DMS153 (cell line): ENCODE measurements around the gene TMEM183A.

Source experiments
- DNase-seq: peaks from one replicate; lab custom pipeline; 2025; lab: John Stamatoyannopoulos, UW

Gene TMEM183A

DNA sequence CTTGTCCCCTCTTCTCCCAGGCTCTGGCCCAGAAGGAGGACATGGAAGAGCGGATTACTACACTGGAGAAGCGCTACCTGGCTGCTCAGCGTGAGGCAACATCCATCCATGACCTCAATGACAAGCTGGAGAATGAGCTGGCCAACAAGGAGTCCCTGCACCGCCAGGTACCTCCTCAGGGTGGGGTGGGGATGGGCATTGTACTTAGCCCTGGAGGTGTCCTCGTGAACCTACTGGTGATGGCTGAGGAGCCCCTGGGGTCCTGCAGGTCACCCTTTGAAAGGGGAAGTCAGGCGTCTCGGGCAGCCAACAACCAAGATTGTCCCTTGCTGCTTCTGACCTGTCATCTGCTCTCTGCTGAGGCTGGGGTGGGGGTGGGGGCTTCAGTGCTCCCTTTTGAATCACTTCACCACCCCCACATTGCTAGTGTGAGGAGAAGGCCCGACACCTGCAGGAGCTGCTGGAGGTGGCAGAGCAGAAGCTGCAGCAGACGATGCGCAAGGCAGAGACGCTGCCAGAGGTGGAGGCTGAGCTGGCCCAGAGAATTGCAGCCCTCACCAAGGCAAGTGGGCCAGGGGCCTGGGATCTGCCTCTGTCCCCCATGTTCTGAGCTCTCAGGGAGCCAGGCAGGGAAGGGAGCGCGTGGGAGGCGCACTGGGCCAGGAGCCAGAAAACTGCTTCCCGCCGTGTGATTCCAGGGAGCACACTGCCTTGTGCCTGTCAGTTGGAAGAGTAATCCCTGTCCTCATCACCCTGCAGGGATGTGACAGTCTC is 38.8 kb downstream of the TMEM183A start:
- DNase-seq = no peak

DNA sequence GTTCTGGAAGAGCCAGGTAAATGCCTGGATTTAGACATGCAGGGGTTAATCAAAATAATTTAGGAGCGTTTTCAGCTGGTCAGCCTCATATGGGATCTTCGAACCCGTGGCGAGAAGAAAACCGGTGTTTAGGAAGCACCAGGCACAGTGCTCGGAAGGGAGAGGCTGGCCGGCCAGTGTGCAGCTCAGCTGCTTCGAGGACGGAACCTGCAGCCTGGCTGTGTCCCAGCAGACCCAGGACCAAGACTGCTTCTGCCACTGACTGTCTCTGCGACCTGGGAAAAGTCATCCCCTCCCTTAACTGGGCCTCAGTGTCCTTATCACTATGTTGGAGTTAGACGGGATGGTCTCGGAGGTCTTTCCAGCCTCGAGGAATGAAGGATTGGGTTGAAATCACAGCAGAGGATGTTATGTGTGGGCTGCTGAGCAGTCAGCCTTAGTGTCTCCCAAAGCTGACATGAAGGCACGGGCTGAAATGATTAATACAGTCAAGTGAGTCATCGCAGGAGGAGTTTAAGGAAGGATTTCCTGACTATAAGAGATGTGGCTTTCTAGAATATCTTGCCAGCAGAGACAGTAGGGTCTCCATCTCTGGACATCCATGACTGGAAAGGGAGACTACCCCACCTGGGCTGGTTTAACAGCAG is 39.9 kb downstream of the TMEM183A start:
- DNase-seq = no peak

DNA sequence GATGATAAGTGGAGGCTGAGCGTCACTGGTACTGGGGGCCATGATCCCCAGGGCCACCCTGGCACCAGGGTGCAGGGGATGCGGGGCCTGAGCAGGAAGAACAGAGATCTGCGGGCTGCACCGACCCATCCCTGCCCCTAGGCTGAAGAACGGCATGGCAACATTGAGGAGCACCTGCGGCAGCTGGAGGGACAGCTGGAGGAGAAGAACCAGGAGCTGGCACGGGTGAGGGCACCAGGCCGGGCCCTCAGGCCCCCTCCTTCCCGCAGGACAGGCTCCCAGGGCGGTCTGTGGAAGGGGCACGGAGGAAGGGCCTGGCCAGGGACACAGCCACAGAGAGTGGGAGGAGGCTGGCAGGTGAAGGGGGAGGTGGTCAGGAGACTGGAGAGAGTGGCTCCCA is 40.9 kb downstream of the TMEM183A start:
- DNase-seq = no peak

DNA sequence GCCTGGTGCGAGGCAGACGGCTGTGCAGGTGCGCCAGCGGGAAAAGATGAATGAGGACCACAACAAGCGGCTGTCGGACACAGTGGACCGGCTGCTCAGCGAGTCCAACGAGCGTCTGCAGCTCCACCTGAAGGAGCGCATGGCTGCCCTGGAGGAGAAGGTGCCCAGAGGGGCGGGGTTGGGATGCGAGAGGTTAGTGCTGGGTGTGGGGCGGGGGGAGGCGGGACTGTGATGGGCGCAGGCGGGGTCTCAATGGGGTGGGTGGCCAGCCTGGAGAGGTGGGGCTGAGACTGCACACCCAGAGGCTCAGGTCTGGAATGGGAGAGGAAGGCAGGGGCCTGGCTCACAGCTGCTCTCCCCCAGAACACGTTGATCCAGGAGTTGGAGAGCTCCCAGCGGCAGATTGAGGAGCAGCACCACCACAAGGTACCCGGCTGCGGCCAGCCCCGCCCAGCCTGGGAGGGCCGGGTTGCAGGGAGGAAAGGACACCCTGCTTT is 41.4 kb downstream of the TMEM183A start:
- no peak for DNase-seq

DNA sequence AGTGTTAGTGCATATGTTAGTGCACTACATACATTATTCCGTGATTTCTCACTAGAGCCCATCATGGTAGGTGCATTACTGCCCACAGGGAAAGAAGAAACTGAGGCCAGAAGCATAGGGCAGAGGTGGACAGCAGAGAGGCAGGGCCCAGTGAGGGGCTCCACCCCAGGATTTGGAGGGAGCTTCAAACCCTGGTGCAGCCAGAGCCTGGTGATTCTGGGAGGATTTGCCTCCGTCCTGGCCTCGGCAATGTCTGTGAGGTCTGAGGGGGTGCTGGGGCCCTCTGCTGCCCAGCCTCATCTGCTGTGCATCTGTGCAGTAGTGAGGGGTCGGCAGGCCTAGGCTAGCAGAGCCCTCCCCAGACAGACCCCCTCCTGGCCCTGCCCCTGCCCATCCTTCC is 41.9 kb downstream of the TMEM183A start:
- no peak for DNase-seq

DNA sequence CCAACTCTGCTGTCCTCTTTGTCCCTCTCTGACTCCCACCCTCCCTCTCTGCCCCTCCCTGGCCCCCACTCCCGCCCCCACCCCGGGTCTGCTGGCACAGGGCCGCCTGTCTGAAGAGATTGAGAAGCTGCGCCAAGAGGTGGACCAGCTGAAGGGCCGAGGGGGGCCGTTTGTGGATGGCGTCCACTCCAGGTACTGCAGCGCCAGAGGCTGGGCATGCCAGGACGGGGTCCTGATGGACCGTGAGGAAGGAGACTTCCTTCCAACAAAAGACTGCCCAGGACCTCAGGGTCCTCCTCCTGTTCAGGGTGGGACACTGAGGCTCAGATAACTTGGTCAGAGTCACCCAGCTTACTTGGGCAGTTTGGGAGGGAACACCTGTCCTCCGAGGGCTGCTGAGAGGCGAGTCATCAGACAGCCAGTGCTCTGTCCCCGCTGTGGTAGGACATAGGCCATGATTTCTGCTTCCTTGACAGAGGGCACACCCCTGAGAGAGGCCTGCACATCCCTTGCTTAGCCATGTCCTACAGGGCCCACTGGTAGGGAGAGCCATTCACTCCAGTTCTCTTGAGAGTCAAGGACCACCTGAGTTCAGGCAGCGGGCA is 42.5 kb downstream of the TMEM183A start:
- no peak for DNase-seq

DNA sequence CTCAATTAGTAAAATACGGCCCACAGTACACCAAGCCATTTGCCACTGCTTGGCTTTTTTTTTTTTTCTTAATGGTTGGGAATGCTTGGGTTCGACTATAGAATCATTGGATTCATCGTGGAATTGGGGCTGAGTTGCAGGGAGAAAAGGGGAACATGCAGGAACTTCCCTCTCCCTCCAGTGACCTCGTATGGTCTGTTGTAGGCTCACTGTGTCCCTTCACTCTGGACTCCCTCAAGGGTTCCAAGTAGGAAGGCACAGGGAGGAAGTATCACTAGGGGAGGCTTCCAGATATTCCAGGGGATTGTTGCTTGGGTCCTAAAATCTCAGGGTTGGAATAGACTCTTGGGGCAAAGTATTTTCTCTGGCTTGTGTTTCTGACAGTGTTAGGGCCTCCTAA is 43.7 kb downstream of the TMEM183A start:
- DNase-seq = no peak

DNA sequence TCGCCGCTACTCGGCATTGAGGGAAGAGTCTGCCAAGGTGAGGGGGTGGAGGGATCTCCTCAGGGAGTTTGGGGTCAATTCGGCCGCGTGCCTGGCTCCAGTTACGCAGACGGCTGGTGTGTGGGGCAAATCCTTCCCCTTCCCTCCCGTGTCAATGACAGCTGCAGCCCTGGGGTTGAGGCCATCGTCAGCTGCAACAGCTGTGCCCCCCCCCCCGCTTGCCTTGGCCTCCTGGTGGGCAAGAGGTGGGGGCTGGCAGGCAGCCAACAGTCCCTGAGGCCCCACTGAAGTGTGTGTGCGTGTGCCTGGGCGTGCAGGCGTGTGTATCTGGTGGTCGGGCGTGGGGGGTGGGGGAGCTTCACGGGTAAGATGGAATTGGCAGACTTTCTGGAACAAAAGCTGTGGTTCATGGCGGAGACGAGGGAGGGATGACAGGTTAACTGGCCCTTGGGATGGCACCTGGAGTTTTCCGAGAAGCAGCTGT is 44.7 kb downstream of the TMEM183A start:
- peak; percentile 30 for DNase-seq

DNA sequence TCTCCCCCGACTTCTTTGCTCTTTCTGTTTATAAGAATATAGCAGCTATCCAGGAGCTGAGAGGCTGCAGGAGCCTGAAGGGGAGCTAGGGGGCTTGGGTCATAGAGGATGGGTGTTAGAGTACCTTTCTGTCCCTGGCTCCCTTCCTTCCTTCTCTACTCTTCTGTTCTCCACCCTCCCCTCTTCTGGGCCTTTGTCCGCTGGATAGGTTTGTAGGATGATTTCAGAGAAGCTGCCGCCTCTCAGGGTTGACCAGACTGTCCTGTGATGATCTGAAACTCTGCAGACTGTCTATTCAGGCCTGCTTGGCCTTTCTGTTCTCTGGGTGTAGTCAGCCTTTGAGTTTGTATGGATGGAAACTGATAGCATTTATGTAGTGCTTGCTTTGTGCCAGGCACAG is 45.4 kb downstream of the TMEM183A start:
- DNase-seq = no peak

DNA sequence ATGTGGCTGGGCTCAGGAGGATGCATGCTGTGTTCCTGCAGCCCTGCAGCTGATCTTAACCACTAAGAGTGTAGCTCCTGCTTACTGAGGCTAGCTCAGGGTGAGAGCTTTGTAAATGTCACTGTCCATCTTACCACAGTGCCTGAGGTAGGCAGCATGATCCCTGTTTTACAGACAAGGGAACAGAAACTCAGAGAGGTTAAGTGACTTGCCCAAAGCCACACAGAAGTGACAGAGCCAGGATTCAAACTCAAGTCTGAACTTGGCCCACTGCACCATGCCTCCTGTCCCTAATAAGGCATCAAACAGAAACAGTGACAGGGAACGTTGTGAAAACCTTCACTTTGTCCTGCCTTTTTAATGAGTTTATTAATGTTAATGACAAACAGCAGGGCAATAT is 47.0 kb downstream of the TMEM183A start:
- no peak for DNase-seq

DNA sequence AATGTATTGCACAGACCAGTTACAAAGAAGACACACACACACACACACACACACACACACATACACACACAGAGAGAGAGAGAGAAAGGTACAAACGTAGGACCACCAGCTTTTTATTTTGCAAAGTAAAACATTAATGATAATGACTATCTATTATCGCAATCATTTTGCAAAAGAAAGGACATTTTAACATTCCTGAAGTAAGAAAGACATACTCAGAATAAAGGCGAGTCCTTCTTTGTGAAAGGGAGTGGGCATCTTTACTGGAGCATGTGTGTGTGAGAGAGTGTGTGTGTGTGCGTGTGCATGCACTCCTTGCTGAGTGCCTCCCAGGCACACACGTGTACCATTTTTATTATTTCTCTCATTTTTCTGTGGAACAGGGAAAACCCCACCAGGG is 47.5 kb downstream of the TMEM183A start:
- no peak for DNase-seq

DNA sequence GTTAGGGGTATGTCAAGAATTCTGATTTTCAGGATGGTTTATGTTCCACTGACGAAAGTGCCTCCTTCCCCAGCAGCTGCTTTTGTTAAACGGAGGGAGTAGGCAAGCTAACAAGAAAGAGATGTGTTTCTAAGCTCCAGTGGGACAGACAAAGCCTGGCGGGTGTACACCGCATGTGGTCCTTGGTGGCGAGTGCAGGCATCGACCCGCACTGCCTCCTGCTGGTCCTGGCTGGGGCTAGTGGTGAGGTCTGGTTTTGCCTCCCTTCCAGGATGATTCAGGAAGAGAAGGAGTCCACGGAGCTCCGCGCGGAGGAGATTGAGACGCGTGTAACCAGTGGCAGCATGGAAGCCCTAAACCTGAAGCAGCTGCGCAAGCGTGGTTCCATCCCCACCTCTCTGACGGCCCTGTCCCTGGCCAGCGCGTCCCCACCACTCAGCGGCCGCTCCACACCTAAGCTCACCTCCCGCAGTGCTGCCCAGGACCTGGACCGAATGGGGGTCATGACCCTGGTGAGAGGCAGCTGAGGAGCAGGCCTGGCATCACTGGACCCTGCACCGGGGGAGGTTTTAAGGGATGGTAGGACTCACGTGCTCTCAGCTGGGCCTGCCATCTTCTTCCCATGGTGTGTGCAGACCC is 48.1 kb downstream of the TMEM183A start:
- DNase-seq = no peak

DNA sequence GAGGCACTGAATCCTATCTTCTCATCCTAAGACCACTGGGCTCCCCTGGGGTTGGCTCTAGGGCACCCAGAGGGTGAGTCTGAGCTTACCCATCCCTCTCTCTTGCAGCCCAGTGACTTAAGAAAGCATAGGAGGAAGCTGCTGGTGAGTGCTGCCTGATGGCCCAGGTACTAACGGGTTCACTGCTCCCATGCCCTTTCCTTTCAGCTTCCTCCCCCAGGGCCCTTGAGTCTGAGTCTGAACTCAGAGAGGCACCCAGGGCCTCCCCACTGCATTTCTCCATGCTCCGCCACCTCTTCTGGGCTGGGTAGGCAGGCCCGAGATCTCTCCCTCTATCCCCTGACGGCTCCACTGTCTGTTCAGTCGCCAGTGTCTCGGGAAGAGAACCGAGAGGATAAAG is 48.8 kb downstream of the TMEM183A start:
- no peak for DNase-seq

DNA sequence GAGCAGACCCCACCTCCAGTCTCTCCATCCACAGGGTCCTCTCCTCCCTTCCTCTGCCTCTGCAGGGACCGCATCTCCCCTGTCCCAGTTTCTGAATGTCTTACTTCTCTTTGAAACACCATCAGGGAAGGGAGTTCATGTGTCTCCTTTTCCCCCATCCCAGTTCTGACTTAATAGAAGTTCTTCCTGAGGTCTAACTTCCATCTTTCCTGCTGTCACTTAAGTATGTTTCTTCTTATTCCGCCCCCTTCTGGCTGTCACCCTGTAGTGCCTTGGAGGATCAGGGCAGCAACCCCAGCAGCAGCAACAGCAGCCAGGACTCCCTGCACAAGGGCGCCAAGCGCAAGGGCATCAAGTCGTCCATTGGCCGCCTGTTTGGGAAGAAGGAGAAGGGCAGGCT is 49.3 kb downstream of the TMEM183A start:
- DNase-seq = no peak

DNA sequence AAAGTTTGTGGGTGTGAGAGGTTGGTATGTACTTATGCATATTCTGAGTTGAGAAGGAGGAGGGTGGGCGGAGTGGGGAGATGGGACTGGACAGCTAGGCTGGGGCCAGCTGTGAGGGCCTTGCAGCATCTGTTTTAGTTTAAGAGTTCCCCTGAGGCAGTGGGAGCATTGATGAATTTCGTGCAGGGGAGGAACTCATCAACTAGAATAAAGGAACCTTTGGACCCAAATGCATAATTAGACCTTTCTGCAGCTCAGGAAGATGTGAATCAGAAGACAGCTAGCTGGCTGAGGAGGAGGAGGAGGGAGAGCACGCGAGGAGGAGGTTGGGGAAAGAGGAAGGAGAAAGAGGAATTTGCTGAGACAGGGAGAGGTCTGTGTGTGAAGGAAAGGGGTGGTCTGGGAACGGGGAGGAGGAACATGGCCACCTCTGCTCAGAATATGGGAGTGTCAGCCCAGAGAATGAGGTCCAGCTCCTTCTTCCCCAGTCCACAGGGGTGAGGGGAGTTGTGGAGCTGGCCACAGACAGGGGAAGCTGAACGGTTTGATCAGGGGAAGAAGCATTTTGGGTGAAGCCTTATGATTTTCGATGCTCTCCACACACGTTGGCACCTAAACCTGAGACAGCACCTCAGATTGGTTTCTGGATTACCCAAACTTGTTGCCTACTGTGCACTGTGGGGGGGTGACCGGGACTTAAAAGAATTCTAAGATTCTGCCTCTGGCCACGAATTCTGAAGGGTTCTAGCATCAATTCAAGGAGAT is 50.9 kb downstream of the TMEM183A start:
- no peak for DNase-seq

DNA sequence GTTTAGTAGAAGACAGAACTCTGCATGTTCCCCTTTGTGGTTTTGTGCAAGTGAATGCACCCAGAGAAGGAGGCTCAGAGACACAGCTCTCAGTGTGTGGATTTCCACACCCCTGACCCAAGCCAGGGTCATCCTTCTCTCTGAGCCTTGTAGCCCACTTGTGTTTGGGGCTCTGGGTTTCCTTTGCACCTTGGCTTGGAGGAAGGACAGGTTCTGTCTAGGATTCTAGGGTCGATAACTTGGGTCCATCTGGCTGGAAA is 51.4 kb downstream of the TMEM183A start:
- DNase-seq = no peak

DNA sequence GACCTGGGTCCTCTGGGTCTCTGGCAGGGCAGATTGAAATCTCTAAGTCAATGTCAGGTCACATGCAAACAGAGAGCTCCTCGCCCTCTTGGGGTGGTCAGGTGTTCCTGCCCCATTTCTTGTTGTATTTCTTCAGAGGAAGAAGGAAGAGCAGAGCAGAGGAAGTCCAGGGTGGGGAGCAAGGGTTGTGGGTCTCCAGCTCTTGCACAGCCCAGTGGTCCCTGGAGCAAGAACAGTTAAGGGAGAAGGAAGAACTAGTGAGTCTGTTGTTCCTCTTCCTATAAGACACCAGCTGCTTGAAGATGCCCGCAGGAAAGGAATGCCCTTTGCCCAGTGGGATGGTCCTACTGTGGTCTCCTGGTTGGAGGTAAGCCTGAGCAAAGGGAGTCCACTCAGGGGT is 52.3 kb downstream of the TMEM183A start:
- DNase-seq = no peak

DNA sequence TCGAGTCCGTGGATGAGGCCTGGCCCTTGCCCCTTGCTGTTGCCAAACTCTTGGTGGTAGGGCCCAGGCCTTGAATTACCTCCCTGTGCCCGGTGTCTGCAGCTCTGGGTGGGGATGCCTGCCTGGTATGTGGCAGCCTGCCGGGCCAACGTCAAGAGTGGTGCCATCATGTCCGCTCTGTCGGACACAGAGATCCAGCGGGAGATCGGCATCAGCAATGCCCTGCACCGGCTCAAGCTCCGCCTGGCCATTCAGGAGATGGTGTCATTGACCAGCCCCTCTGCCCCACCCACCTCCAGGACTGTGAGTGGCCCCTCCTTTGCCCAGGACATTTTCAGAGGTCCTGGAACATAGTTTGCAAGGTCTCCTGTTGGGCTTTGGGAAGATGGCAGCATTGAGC is 52.9 kb downstream of the TMEM183A start:
- no peak for DNase-seq

DNA sequence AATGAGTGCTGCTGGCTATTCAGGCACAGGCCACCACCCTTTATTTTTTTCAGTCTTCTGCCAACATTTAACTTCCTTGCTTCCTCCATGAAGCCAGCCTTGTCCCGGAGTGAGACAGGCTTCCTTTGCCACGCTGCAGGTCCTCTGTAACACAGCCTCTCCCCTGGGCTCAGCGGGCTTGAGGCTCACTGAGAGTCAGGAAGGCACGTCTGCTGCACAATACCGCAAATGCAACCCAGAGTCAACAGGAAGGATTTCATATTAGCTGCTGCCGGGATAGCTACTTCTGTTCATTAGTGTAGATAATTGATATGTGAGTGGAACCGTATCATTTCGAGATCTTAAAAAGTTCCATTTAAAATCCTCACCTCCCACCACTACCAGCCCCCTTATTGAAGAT is 56.1 kb downstream of the TMEM183A start:
- DNase-seq = no peak

DNA sequence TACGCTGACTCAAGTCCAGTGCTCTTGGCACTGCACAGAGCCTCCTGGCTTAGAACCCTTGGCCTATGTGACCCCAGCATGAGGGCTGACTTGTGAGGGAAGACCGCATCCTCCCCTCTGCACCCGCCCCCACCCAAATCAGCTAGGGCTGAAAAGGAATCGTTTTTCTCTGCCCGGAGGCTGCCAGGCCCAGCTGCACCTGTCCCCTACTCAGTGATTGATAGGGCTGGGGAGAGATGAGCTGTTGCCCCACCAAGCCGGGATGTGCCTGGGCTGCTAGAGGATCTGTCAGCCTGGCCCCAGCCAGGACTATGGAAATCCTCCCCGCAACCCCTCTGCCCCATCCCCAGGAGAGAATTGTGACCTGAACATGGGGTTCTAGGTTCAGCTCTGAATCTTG is 58.0 kb downstream of the TMEM183A start:
- DNase-seq = no peak

DNA sequence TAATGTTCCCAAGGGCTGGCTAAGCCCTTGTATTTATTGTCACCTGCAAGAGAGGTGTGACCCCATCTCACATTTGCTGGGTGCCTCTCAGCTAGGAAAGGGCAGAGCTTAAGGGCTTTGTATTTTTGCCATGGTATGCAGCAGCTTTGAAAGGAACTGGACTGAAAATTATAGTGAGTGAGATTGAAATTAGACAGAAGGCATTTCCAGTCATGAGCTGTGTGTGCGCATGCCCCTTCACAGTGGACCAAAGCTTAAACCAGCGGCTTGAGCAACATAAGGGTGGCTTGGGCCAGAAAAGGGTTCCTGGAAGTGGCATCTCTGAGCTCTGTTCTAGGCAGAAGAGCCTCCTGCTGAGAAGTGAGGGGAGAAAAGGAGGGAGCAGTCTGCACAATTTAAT is 58.8 kb downstream of the TMEM183A start:
- DNase-seq = no peak

DNA sequence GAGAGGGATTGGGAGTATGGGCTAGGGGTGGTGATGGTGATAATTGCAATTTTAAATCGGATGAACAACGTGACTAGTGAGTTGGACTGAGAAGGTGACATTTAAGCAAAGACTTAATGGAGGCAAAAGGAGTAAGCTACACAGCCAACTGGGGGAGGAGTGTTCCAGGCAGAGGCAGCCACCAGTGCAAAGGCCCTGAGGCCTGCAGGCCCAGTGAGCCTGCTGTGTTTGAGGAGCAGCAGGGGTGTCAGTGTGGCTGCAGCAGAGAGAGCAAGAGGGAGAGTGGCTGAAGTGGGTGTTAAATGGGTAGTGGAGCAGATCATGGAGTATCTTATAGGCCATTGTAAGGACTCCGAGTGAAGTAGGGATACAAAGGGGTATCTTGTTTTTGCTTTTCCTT is 59.8 kb downstream of the TMEM183A start:
- no peak for DNase-seq
